RWPE2 (cell line): ENCODE measurements around the gene AHCYL2.

Experiments used
- ATAC-seq: fragments of 200-7000 bp; cut with Tn5 transposase; 3 replicates; pipeline ENCODE4 v1.9.1; 2021; ENCODE audit warnings: low read depth
- DNase-seq: peaks from one replicate; pipeline ENCODE4 v3.0.0-alpha.2; 2020; ENCODE audit warnings: low spot score
- H3K27ac ChIP-seq: fragments of 450-650 bp; 2 replicates; pipeline ENCODE4 v1.5.1; 2017; ENCODE audit warnings: mild to moderate bottlenecking; ENCODE audit not compliant: poor library complexity, severe bottlenecking
- H3K27me3 ChIP-seq: fragments of 250-450 bp; sonication (Bioruptor Pico); 2 replicates; pipeline ENCODE4 v1.5.1; 2021; ENCODE audit warnings: mild to moderate bottlenecking, moderate library complexity; ENCODE audit not compliant: insufficient read depth, poor library complexity, severe bottlenecking
- H3K36me3 ChIP-seq: fragments of 250-450 bp; sonication (Bioruptor Pico); 2 replicates; pipeline ENCODE4 v1.5.1; 2020; ENCODE audit warnings: low read depth, mild to moderate bottlenecking, moderate library complexity
- H3K4me1 ChIP-seq: fragments of 250-450 bp; sonication (Bioruptor Pico); 2 replicates; pipeline ENCODE4 v1.5.1; 2021; ENCODE audit warnings: mild to moderate bottlenecking, moderate library complexity; ENCODE audit not compliant: insufficient read depth, poor library complexity, severe bottlenecking
- H3K4me3 ChIP-seq: fragments of 250-450 bp; sonication (Bioruptor Pico); 2 replicates; pipeline ENCODE4 v1.5.1; 2021; ENCODE audit warnings: mild to moderate bottlenecking, moderate library complexity; ENCODE audit not compliant: severe bottlenecking
- H3K9me3 ChIP-seq: fragments of 250-450 bp; sonication (Bioruptor Pico); 2 replicates; pipeline ENCODE4 v1.5.1; 2021; ENCODE audit warnings: mild to moderate bottlenecking, moderate library complexity; ENCODE audit not compliant: severe bottlenecking
- TF ChIP-seq, protein P1 (sequence below): fragments of 450-650 bp; IDR thresholded peaks from one replicate; pipeline ENCODE4 v1.5.1; 2017; ENCODE audit warnings: mild to moderate bottlenecking, moderate library complexity; ENCODE audit not compliant: poor library complexity, severe bottlenecking

The AHCYL2 gene

DNA sequence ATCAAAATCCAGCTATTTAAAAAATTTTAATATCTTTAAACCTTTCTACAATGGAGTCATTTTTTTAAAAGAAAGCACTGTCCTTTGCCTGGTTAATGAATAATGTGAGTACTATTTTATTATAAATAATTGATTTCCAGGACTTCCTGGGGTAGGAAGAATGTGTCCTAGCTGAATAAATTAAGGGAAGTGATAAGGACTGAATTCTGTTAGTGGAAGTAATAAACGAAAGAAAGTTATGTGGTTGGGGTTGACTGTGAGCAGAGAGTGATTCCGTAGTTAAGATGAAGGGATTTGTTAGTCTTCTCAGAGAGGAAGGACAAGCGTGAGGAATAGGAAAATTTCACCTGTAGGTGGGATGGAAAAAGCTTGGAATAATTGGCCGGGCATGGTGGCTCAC lies 59.1 kb downstream of the AHCYL2 start:
- Histone ChIP-seq H3K27ac (no peak overlapping the region), H3K9me3 (no peaks in the 10 kb centered on the region), H3K27me3 (no peaks in the 10 kb centered on the region), H3K4me1 (peaks cover 5% of the 10 kb centered on the region), H3K36me3 (no peaks in the 10 kb centered on the region; the same call in 1 of the 2 replicates), H3K4me3 (no peak overlapping the region)
- TF ChIP-seq, protein P1, sequence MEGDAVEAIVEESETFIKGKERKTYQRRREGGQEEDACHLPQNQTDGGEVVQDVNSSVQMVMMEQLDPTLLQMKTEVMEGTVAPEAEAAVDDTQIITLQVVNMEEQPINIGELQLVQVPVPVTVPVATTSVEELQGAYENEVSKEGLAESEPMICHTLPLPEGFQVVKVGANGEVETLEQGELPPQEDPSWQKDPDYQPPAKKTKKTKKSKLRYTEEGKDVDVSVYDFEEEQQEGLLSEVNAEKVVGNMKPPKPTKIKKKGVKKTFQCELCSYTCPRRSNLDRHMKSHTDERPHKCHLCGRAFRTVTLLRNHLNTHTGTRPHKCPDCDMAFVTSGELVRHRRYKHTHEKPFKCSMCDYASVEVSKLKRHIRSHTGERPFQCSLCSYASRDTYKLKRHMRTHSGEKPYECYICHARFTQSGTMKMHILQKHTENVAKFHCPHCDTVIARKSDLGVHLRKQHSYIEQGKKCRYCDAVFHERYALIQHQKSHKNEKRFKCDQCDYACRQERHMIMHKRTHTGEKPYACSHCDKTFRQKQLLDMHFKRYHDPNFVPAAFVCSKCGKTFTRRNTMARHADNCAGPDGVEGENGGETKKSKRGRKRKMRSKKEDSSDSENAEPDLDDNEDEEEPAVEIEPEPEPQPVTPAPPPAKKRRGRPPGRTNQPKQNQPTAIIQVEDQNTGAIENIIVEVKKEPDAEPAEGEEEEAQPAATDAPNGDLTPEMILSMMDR: no peak
- DNase-seq (no peak), ATAC-seq (no peak)

DNA sequence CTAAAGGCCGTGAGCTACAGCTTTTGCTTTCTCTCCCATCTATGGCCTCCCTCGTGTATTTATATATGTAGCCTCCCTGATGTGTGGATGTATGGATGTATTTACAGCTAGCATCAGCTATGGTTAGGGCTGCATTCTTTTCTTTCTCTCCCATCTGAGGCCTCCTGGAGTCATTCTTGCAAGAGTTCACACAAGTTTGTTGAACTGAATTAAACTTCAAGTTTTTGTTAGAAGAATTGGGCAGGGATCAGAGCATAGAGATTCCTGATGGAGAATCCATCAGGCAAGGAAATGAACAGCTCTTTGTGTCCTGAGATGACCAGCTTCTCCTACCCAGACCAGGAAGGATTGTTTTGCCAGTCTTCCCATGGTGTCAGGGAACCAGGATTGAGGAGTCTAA lies 60.3 kb downstream of the AHCYL2 start:
- Histone ChIP-seq H3K4me3 (no peak overlapping the region), H3K9me3 (no peaks in the 10 kb centered on the region), H3K27ac (no peak overlapping the region), H3K27me3 (no peaks in the 10 kb centered on the region), H3K36me3 (no peaks in the 10 kb centered on the region; the same call in 1 of the 2 replicates), H3K4me1 (no peaks in the 10 kb centered on the region)
- ATAC-seq (no peak), DNase-seq (no peak)
- TF ChIP-seq, protein P1: no peak

DNA sequence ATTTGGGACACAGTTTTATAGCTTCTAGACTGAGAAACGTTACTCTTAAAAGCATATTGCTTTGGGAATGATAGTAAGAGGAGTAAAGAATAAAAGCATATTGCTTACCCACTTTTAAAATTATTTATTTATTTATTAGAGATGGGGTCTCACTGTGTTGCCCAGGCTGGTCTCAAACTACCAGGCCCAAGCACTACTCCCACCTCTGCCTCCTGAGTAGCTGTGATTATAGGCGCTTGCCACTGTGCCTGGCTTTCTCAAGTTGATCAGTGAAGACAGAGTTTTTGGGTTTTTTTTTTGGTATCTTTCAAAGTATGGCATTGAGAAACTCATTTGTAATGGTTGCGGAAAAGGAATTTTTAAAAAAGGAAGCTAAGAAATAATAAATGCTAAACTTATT lies 68.0 kb downstream of the AHCYL2 start:
- H3K4me3 ChIP-seq: no peak overlapping the region
- no peak for DNase-seq
- no peaks in the 10 kb centered on the region for H3K36me3 ChIP-seq
- peaks cover 5% of the 10 kb centered on the region for H3K4me1 ChIP-seq
- H3K27me3 ChIP-seq: no peaks in the 10 kb centered on the region
- TF ChIP-seq, protein P1: no peak
- no peak for ATAC-seq
- no peak overlapping the region for H3K27ac ChIP-seq
- H3K9me3 ChIP-seq: no peaks in the 10 kb centered on the region

DNA sequence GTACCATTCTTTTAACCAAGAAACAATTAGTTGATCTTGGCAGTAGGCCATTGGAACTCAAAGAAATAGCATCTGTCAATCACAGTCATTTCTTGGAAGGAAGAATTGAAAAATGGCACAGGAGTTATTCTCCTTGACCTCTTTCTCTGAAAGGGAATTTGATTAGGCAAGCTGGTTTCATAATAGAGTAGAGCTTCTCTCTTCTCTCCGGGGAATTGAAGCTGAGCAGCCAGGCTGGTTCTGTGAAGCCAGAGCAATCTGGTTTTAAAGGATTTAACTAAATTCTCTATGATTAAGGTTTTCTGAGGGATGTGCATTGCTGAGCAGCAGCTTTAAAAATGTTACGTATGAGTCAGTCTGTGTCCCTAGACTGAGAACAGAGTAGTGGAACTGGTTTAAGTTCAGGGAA lies 70.2 kb downstream of the AHCYL2 start:
- TF ChIP-seq, protein P1: no peak
- peak; percentile 71 for ATAC-seq
- Histone ChIP-seq H3K27ac (no peak overlapping the region), H3K4me1 (peaks cover 5% of the 10 kb centered on the region), H3K9me3 (no peaks in the 10 kb centered on the region), H3K36me3 (no peaks in the 10 kb centered on the region), H3K4me3 (no peak overlapping the region), H3K27me3 (no peaks in the 10 kb centered on the region)
- DNase-seq: no peak

GRCh38 chr7:129298268-129298893 lies 73.6 kb downstream of the AHCYL2 start:
- Histone ChIP-seq H3K4me1 (peaks cover 5% of the 10 kb centered on the region), H3K27ac (no peak overlapping the region), H3K27me3 (no peaks in the 10 kb centered on the region), H3K36me3 (no peaks in the 10 kb centered on the region), H3K4me3 (no peak overlapping the region), H3K9me3 (no peaks in the 10 kb centered on the region)
- ATAC-seq (no peak), DNase-seq (no peak)
- TF ChIP-seq, protein P1: peak; percentile 90
